CD1c-positive myeloid dendritic cell (primary cell): ENCODE results near the gene IL11.
A peak's percentile ranks its signal among the peaks of the same experiment; 100 is the strongest.

Experiments used
- DNase-seq: peaks from one replicate; pipeline ENCODE4 v3.0.0-alpha.2; 2016; ENCODE audit errors: extremely low spot score

The IL11 gene

DNA sequence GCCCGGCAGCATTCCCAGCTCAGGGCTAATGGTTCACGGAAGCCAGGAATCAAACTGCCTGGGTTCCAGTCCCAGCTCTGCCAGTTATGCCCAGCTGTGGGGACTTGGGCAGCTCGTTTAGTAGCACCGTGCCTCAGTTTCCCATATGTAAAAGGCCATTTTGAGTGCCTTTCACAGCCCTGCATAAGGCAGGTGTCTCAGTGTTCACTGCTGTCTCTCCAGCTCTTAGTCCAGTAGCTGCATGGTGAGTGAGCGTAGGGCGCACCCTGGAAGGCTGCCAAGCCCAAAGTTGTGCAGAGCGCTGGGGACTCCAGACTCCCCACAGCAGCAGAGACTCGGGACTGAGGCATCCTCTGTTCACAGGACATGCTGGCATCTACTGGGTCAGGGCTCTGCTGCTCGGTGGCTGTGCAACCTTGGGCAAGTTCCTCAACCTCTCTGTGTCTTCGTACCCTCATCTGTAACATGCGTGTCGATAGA lies 21.0 kb upstream of the IL11 start:
- DNase-seq, result no peak

DNA sequence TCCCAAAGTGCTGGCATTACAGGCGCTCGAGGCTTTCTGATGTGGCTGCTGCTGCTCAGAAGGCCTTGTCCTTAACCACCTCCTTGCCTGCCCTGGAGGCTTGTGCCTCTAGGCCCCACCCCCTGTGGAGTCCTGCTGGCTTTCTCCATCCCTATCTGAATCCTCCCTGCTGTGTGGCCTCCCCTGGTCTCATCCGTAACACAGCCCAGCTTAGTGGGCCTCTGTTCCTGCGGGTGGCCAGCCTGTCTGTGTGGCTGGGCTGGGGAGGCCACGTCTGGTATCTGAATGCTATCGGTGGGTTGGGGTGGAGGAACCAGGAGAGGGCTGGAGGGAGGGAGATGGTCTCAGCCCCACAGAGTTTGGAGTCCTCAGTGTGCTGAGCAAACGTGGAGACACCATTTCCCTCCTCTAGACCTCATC lies 20.2 kb upstream of the IL11 start:
- no peak for DNase-seq

DNA sequence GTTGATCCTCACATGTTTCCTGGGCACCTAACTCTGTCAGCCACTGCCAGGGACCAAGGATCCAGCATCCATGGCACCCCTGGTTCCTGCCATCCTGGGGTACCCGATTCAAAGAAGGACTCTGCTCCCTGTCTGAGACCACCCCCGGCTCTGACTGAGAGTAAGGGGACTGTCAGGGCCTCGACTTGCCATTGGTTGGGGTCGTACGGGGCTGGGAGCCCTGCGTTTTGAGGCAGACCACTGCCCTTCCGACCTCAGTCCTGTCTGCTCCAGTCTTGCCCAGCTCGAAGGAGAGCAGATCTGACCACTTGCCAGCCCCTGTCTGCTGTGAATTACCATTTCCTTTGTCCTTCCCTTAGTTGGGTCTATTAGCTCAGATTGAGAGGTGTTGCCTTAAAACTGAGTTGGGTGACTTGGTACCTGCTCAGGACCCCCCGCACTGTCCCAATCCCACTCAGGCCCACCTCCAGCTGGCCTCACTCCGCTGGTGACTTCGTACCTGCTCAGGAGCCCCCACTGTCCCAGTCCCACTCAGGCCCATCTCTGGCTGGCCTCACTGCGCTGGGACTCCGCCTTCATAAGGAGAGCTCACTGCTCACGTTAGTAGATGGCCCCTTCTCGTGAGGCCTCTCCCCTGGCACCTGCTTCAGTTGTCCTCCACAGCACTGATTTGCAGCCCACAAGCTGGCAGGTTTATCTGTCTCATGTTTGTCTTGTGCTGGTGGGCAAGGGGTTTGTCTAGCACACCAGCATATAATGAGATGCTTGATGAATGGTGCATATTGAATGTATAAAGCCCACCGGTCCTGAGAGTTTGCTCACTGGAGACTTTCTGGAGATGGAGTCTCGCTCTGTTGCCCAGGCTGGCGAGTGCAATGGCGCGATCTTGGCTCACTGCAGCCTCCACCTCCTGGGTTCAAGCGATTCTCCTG lies 19.4 kb upstream of the IL11 start:
- DNase-seq, result no peak

DNA sequence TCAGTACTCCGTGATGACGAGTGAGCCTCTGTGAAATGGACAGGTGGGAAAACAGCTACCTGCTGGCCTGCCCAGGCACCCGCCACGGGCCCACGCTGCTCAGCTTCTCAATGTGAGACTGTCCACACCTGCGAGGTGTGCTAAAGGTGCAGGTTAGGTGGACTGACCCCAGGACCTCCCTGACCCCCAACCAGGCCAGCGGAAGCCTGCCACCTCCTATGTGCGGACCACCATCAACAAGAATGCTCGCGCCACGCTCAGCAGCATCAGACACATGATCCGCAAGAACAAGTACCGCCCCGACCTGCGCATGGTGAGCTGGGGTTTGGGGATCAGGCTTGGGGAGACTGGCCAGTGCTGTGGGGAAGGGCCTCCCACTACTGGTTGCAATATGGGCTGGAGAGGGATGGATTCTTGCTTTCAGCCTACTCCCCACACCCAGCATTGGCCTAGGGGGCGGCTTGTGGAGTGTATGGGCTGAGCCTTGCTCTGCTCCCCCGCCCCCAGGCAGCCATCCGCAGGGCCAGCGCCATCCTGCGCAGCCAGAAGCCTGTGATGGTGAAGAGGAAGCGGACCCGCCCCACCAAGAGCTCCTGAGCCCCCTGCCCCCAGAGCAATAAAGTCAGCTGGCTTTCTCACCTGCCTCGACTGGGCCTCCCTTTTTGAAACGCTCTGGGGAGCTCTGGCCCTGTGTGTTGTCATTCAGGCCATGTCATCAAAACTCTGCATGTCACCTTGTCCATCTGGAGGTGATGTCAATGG lies 17.7 kb upstream of the IL11 start:
- DNase-seq, result no peak

DNA sequence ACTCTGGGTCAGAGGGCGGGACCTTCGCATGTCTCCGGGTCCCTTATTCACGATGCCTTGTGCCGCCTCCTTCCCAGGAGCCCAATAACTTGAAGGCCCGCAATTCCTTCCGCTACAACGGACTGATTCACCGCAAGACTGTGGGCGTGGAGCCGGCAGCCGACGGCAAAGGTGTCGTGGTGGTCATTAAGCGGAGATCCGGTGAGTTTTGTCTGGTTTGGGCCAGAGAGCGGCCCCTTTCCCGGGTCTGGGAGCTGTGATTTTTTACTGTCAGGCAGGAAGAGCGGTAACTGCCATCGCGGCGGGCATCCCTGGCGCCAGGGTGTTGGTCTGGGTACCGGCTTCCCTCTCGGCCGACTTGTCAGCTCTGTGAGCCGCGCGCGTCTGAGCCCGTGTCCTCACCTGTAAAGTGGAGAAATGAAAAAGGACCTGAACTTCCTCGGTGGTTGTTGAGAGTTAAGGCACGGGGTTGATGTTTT lies 16.3 kb upstream of the IL11 start:
- DNase-seq, result no peak

DNA sequence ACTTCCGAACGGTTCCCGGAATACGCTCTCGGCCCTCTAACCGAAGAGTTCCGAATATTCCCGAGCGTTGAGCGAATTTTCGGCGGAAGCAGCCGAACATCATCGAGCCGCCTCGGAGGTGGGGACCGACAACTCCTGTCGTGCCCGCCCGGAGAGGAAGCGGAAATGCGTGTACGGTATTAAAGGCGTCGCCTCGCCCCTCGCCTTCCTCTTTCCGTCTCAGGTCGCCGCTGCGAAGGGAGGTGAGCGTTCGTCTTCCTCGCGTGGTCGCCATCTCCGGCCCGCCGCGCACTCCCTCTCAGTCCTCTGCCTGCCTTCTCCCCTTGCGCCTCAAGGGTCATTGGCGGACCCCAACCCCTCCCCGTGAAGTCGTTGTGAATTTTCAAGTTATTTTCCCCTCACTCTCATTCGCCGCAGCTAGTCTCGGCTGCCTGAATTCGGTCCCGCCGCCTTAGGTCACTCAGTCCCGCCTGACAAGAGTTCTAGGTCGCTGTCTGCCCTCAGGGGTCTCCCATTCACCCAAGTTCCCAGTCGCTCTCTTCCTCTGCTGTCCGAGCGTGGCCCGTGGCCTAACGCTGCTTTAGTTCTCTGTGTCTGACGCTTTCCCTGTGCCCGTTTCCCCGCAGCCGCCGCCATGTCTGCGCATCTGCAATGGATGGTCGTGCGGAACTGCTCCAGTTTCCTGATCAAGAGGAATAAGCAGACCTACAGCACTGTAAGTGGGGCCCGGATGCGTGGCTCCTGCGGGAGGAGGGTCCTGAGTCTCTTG lies 15.6 kb upstream of the IL11 start, which contains the start of gene RPL28:
Gene RPL28 (plus strand): TSS at position 209 of the 769 bp plus-strand sequence. CDS start 426 bp downstream, at position 635.
- DNase-seq, result peak; percentile 100

DNA sequence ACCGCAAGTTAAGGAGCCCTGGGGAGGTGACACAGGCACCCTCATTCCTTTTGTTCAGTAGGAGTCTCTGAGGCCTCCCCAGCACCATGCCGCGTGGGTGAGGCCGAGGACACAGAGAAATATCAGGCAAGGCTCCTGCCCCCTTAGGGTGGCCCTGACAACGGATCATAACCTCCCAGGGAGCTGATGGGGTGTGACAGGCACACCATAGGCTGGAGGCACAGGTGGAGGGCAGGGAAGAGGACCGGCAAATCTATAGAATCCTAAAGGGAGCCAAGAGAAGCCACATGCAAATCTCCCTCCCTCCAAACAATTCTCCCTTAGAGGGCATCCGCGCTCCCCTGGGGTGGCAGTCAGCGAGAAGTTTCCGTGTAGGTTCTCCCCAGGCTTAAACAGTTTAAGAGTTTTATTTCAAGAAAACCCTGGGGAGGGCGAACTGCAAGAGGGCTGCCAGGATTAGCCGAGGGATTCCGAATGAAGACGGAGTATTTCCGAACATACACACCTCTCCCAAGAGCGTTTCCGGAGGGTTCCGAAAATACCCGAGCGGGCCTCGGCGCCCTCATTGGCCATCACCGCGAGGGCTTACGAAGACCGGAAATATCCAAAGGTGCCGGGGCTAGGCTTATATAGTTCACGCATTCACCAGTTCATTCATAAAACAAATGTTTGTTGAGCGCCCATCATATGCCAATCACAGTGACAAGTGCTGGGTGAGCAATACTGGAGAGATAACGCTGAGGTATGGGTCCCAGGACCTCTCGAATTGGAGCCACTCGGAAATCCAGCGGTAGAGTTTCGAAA lies 14.9 kb upstream of the IL11 start:
- DNase-seq, result peak; percentile 98

DNA sequence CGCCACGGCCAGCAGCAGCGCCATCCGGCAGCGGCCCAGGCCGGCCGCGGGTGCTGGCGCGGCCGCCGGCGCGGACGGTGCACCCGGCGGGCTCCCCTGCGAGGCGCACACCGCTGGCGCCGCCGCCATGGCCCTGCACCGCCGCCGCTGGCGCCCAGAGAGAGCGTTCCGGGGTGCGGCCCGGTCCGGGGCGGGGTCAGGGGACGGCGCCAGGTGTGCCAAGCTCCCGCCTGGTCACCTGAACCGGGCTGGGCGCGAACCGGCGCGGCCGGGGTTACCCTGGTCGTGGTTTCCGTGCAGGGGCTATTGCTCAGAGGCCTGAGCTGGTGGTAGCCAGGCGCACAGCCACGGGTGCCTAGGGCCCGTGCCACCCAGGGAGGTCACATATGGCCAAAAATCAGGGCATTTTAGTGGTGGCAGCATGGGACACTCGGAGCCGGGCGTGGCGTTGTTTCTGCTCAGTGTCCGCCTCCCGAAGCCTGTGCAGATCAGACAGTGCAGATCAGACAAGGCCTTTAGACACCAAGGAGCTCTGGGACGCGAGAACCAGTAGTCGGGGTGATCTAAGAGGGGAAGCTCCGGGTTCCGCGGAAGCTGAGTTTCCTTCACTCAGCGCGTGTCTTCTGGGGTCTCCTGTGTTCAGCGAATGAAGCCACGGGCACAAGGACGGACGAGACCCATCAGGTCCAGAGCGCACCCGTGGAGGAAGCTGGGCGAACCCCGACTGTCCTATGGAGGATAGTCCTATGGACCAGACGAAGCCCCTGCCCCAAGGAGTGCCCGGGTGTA lies 14.1 kb upstream of the IL11 start, which contains the start of gene TMEM238:
Gene TMEM238 (minus strand): TSS at position 162 of the 789 bp plus-strand sequence. CDS start 33 bp downstream, at position 129.
- peak; percentile 39 for DNase-seq

DNA sequence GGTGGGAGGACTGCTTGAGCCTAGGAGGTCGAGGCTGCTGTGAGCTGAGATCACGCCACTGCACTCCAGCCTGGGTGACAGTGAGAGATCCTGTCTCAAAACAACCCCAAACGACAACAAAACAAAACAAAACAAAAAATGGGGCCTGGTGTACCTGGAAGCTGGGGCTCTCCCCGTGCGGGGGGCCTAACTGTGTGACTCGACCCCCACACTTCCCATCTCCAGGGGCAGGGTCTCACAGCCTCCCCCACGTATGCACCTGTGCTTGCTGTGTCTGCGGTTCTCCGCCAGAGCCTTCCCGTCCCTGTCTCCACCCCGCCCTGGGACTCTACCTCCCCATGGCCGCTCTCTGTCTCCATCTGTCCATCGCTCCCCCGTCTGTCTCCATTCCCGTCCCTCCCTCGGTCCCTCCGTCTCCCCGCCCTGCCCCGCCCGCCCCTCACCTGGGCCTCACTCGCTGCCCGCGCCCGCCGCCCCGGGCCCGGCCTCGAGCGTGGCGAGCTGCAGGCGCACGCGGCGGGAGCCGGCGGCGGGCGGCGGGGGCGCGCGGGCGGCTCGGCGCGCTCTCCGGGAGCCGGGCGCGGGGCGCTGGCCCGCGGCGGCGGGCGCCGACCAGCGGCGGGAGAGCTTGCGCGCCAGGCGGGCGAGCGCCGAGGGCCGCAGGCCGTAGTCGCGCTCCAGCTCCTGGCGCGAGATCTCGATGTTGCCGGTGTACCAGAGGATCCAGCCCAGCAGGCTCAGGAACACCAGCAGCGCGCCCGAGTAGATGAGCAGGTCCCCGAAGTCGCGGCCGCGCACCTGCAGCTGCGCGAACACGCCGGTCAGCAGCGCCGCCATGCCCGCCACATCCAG lies 13.2 kb upstream of the IL11 start:
- peak; percentile 67 for DNase-seq

DNA sequence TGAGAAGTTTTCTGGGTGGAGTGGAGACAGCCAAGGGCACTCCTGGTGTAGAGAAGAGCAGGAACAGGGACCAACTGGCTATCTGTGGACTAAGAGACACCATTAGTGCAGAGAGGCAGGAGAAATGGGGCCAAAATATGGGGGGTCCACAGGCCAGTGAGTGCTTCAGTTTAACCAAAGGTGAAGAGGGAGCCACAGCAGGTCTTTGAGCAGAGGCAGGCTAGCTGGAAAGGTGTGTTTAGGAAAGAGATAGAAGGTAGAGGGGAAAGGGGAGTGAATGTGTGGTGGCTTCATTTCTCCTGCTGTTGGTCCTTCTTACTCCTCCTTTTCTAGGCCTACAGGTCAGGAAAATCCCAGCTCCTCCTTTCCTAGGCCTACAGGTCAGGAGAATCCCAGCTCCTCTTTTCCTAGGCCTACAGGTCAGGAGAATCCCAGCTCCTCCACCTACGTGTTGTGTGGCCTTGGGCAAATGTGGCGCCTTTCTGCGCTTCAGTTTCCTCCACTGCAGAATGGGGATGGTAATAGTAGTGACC lies 12.3 kb upstream of the IL11 start:
- DNase-seq, result no peak

DNA sequence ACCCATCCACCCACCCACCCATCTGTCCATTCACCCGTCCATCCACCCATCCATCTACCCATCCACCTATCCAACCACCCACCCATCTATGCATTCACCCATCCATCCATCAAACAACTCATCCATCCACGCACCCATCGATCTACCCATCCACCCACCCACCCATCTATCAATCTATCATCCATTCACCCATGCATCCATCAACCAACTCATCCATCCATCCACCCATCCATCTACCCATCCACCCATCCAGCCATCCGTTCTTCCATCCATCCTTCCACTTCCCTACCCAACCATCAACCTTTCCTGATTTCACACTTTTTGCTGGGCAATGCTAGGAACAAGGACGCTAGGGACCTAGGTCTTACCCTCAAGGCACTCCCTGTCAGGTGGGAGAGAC lies 11.8 kb upstream of the IL11 start:
- no peak for DNase-seq

DNA sequence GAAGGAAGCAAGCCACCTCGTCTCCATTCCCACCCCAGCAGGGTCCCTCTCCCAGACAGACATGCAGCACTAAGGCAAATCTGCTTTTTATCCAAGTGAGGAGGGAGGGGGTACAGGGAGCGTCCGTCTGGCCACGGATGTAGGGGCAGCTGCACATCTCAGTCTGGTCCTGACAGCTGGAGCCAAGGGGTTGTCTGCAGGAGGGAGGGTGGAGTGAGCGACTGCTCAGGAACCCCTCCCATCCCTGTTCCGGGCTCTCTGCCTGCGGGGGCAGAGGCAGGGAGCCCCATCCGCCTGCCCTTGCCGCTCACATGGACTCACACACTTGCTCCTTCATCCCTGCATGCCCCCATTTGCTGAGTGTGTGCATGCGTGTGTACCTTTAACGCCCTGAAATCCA lies 8.9 kb upstream of the IL11 start:
- DNase-seq, result no peak

DNA sequence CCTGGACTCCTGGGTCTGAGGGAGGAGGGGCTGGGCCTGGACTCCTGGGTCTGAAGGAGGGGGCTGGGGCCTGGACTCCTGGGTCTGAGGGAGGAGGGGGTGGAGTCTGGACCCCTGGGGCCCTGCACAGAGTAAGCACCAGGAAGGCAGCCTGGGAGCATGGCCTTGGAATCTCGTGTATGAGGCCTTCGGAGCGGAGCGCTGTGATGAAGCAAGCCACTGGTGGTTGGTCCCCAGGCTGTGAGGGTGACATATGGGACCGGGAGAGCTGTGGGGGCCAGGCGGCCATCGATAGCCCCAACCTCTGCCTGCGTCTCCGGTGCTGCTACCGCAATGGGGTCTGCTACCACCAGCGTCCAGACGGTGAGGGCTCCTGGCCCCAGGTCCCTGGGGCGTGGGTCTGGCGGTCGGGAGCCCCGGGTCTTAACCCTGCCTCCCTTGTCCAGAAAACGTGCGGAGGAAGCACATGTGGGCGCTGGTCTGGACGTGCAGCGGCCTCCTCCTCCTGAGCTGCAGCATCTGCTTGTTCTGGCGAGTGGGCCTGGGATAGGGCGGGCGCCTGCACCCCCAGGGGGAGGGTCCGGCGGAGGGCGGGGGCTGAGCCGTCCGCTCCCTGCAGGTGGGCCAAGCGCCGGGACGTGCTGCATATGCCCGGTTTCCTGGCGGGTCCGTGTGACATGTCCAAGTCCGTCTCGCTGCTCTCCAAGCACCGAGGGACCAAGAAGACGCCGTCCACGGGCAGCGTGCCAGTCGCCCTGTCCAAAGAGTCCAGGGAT lies 7.3 kb upstream of the IL11 start:
- no peak for DNase-seq

DNA sequence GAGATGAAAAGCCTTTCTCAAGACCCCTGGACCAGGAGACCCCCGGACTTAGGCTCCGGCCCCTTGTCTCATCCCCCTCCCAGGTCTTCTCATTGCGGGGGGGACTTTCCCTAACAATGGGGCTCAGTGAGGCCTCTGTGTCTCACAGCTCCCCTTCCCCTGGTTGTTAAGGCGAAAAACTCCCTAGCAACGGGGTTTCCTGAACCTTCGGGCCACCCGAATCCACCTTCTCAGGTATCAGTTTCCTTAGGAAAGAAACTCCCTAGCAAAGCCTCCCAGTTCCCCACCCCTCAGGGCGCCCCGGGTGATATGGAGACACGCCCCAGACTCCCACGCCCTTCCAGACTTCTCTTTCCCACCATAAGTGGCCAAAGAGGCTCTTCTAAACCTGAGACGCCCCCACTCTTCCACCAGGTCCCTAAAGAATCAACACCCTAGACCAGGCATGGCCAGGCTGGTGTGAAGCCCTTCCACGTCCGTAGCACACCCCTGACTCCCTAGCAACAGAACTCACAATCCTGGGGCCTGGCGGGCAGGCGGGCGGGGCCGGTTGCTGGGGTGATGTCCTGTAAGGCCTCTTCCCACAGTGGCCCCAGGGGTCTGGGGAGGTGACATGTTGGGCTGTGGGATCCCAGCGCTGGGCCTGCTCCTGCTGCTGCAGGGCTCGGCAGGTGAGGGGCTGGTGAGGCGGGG lies 6.1 kb upstream of the IL11 start, which contains the start of gene TMEM190:
Gene TMEM190 (plus strand): TSS at position 586 of the 693 bp plus-strand sequence. CDS start 28 bp downstream, at position 614.
- DNase-seq, result no peak

DNA sequence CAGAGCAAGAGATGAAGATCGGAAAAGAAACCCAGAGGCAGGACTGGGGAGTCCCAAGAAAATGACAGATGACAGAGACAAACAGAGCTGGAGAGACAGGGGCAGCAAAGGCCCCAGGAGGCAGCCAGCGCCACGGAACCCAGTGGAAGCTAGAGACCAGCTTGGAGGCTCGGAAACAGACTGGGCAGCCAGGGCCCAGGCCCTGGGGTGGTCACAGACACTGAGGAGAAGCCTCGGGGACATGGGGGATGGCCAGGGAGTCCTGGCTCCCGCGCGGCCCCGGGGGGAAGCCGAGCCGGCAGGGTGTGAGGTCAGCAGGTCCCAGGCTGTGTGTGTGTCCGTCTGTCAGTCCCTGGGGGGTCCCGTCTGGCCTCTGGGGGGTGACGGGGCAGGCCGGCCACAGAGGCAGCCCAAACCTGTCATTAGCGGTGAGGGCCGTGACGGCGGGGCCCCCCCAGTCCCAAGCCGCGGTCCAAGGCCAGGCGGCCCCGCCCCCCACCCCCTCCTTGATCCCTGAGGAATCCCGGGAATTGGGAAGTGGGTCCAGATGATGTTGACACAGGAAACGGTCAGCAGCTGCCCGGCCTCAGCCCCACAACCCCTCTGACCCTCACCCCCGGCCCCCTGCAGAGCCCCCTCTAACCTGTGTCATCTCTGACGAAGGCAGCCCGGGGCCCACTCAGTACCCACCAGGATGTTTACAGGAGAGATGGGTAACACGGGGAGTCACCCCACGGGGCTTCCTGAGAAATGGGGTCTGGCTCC lies 3.9 kb upstream of the IL11 start:
- DNase-seq, result no peak

DNA sequence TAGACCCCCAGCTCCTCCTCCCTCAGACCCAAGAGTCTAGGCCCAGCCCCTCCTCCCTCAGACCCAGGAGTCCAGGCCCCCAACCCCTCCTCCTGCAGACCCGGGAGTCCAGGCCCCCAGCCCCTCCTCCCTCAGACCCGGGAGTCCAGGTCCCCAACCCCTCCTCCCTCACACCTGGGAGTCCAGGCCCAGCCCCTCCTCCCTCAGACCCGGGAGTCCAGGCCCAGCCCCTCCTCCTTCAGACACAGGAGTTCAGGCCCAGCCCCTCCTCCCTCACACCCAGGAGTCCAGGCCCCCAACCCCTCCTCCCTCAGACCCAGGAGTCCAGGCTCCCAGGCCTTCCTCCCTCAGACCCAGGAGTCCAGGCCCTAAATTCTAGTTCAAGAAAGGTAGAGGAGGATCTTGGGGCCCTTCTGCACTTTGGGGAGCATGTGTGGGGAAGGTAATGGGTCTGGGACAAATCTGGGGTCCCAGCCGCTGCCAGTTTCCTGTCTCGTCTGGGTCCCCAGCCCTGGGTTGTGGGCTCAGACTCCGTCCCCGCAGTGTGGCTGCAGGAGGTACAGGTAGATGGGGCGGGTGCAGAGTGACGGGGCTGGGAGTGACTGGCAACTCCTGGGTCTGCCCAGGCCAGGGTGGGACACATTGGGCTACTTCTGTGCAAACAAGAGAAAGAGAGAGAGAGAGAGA lies 3.2 kb upstream of the IL11 start:
- DNase-seq, result no peak
